ENCODE data around the gene FAM120A. TPM values are rescaled to one million over a fixed set of nuclear protein-coding genes. Genes with fewer than 3 reads are reported as not detected.

The FAM120A gene
- total and polyA plus RNA-seq, 9 of the 15 experiments (the other 6 are each of a cell fraction or from before 2014, with no cell fraction given): 8.7 to 71.0 (median 42.2) TPM

DNA sequence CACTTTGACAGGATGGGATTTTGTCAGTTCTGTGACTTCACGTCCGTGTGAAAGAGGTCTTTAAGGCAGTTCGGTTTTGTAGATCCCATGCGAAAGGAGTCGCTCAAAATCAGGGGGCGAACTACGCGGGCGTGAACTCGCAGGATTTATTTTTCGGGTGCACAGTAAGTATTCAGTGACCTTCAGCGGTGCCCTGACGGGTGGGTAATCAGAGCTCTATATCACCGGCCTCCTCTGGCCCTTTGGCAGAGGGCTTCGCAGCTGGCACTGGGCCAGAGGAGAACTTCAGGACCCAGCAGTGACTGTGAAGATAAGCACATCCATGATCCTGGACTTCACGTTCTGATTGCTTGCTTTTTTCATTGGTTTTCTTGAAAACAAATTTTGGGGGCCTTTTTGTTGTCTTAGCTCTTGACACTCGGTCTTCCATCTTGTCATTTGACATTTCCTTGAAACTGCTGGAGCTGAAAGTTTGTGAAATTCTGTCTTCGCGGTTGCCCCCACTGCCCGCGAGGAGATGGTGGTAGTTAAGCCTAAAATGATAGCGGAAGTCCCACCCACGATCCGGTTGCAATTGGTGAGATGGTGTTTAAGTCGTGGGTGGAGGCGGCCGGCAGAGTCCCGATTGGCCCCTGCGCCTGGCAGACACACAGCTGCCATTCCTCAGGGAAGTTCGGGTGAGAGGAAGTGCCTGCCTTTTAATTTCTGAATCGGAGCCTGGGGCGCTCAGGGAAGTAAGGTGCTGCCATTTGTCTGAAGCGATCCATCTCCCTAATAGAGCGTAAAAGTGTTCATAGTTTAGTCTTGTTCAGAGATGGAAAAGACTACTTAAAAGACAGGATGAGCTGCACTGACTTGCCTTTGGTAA, 1.8 kb downstream of the FAM120A start, which contains the start of gene FAM120AOS (continued):
- TF ChIP-seq EHMT2 (IDR thresholded peaks at IDR 0.05): no peak
- peak; percentile 67 for TF ChIP-seq POLR2A (conservative IDR thresholded peaks at IDR 0.05)
- TF ChIP-seq, protein P1, sequence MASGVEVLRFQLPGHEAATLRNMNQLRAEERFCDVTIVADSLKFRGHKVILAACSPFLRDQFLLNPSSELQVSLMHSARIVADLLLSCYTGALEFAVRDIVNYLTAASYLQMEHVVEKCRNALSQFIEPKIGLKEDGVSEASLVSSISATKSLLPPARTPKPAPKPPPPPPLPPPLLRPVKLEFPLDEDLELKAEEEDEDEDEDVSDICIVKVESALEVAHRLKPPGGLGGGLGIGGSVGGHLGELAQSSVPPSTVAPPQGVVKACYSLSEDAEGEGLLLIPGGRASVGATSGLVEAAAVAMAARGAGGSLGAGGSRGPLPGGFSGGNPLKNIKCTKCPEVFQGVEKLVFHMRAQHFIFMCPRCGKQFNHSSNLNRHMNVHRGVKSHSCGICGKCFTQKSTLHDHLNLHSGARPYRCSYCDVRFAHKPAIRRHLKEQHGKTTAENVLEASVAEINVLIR (CRISPR knock-in tag; IDR thresholded peaks at IDR 0.05): no peak
- TF ChIP-seq MTA1 (IDR thresholded peaks at IDR 0.05; ENCODE audit: borderline replicate concordance): no peak
- no peak for TF ChIP-seq POU5F1 (IDR thresholded peaks at IDR 0.05; ENCODE audit: borderline replicate concordance, low read depth, low read length, partially characterized antibody)
- TF ChIP-seq FOXP1 (CRISPR knock-in tag; IDR thresholded peaks at IDR 0.05): no peak
- TF ChIP-seq SMARCA4 (IDR thresholded peaks at IDR 0.05): no peak
- TF ChIP-seq CBFB (CRISPR knock-in tag; IDR thresholded peaks at IDR 0.05): no peak
- TF ChIP-seq GABPA (tag; conservative IDR thresholded peaks at IDR 0.05; ENCODE audit: low read depth): peak; percentile 95
- no peak for TF ChIP-seq NCOR1 (IDR thresholded peaks at IDR 0.05)
- no peak for TF ChIP-seq ATF1 (CRISPR knock-in tag; IDR thresholded peaks at IDR 0.05)
- peak; percentile 75 for TF ChIP-seq ATF1 (tag; IDR thresholded peaks at IDR 0.05)
- TF ChIP-seq, protein P2, sequence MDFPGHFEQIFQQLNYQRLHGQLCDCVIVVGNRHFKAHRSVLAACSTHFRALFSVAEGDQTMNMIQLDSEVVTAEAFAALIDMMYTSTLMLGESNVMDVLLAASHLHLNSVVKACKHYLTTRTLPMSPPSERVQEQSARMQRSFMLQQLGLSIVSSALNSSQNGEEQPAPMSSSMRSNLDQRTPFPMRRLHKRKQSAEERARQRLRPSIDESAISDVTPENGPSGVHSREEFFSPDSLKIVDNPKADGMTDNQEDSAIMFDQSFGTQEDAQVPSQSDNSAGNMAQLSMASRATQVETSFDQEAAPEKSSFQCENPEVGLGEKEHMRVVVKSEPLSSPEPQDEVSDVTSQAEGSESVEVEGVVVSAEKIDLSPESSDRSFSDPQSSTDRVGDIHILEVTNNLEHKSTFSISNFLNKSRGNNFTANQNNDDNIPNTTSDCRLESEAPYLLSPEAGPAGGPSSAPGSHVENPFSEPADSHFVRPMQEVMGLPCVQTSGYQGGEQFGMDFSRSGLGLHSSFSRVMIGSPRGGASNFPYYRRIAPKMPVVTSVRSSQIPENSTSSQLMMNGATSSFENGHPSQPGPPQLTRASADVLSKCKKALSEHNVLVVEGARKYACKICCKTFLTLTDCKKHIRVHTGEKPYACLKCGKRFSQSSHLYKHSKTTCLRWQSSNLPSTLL (IDR thresholded peaks at IDR 0.05): no peak
- TF ChIP-seq, protein P3, sequence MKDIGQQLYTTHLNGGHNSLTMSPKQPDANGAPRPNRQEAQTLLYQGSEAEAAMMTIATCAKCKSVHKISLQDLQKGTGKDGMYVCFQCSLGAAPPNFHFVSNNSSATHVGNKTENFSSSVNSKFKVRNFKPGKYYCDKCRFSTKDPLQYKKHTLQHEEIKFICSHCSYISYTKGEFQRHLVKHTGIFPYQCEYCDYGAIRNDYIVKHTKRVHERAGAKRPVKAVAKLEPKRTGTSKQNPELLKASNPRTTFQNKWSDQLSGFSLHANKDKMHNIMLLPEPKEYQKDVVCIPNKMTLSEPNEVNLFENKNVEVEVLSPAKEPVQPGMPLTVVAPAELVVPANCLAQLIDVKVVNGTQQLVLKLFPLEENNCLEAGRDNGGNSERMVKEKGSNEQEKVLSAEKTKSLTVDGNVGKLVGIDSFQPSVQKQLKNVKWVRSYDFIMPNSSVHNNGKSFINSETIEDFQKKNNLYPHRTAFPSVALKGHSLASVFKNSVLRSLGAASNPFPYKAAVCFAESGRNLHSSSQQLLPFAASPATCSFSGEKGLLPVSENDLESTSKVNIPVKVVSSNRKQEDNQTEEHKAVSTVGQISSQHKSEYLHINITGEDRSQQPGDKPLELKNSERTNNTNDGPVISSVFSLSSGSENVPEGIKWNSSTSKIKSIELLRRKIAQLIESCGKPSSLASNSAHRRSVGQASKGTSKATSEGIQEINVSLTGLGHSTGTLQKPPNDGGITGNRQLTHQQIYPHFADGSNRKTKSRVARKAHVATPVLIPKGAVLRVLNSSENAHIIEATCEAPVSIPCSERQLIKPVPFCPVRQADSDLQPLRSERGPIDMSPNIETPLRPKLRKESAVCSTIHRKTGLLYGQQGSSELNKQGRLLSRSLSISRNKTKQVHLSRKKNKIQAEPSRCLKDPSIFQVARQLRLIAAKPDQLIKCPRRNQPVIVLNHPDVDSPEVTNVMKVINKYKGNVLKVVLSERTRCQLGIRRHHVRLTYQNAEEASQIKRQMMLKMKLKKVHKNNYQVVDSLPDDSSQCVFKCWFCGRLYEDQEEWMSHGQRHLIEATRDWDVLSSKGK (CRISPR knock-in tag; IDR thresholded peaks at IDR 0.05): no peak
- TF ChIP-seq CREM (IDR thresholded peaks at IDR 0.05; ENCODE audit: low read depth): peak; percentile 62
- peak; percentile 38 for TF ChIP-seq KDM5B (IDR thresholded peaks at IDR 0.05; ENCODE audit: insufficient replicate concordance, low read depth, low read length)
- no peak for TF ChIP-seq ZZZ3 (IDR thresholded peaks at IDR 0.05)
- TF ChIP-seq TEAD4 (IDR thresholded peaks at IDR 0.05; ENCODE audit: low read length): peak; percentile 26; the same call in 1 of the 2 replicates
- TF ChIP-seq TEAD4 (CRISPR knock-in tag; IDR thresholded peaks at IDR 0.05; ENCODE audit: borderline replicate concordance): no peak
- TF ChIP-seq, protein P4, sequence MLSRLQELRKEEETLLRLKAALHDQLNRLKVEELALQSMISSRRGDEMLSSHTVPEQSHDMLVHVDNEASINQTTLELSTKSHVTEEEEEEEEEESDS (CRISPR knock-in tag; IDR thresholded peaks at IDR 0.05): no peak
- no peak; the same call in none of the 2 replicates for TF ChIP-seq MTA3 (IDR thresholded peaks at IDR 0.05; ENCODE audit: borderline replicate concordance)
- TF ChIP-seq, protein P5, sequence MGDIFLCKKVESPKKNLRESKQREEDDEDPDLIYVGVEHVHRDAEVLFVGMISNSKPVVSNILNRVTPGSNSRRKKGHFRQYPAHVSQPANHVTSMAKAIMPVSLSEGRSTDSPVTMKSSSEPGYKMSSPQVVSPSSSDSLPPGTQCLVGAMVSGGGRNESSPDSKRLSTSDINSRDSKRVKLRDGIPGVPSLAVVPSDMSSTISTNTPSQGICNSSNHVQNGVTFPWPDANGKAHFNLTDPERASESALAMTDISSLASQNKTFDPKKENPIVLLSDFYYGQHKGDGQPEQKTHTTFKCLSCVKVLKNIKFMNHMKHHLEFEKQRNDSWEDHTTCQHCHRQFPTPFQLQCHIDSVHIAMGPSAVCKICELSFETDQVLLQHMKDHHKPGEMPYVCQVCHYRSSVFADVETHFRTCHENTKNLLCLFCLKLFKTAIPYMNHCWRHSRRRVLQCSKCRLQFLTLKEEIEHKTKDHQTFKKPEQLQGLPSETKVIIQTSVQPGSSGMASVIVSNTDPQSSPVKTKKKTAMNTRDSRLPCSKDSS (IDR thresholded peaks at IDR 0.05; ENCODE audit: low read depth, partially characterized antibody): no peak
